ENCODE measurements around the gene MYH13.

DNA sequence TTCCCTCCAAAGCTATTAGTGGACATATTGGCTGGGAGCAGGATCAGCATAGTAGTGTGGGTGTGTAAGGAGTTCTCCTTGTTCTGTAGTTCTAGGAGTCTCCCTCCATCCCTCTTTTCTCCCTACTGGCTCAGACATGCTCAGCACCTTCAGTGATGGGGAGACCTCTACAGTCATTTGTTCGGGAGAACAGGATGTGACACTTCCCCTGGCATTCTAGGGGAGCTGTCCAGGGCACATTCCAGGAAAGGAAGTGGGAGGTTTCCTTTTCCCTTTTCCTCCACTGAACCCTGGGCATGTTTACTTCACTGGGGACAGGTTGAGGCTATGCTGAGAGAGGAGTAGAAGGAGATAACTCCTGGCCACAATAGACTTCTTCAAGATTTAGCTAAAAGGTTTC is 86.5 kb downstream of the MYH13 start:
- TF ChIP-seq, protein P1, sequence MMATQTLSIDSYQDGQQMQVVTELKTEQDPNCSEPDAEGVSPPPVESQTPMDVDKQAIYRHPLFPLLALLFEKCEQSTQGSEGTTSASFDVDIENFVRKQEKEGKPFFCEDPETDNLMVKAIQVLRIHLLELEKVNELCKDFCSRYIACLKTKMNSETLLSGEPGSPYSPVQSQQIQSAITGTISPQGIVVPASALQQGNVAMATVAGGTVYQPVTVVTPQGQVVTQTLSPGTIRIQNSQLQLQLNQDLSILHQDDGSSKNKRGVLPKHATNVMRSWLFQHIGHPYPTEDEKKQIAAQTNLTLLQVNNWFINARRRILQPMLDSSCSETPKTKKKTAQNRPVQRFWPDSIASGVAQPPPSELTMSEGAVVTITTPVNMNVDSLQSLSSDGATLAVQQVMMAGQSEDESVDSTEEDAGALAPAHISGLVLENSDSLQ (IDR thresholded peaks at IDR 0.05), result no peak
- no peak for TF ChIP-seq LEF1 (IDR thresholded peaks at IDR 0.05; ENCODE audit: borderline replicate concordance)
- TF ChIP-seq FOXA1 (IDR thresholded peaks at IDR 0.05), result no peak
- TF ChIP-seq ELF4 (IDR thresholded peaks at IDR 0.05), result no peak
- no peak for TF ChIP-seq ARNT (IDR thresholded peaks at IDR 0.05)
- no peak for TF ChIP-seq TARDBP (IDR thresholded peaks at IDR 0.05)

Measured in HEK293T (cell line).